ENCODE measurements around the gene ADAM8.
"Not testable (repeated sequence)": the region's sequence is repeated elsewhere in the genome, so short reads cannot be mapped to it uniquely, and the experiment has no call there.

Gene ADAM8

GRCh38 chr10:133229265-133230043 lies 47.2 kb downstream of the ADAM8 start:
- DNase-seq: no peak

- DNase-seq: no peak
Measured at GRCh38 chr10:133227256-133227655, 49.4 kb downstream of the ADAM8 start.

GRCh38 chr10:133226251-133226808 lies 50.3 kb downstream of the ADAM8 start:
- no peak for DNase-seq

- DNase-seq: no peak
Measured at GRCh38 chr10:133225707-133226191, 50.9 kb downstream of the ADAM8 start.

GRCh38 chr10:133224756-133225372 lies 51.8 kb downstream of the ADAM8 start:
- no peak for DNase-seq

GRCh38 chr10:133224076-133224475 lies 52.6 kb downstream of the ADAM8 start:
- no peak for DNase-seq

- not testable (repeated sequence) for DNase-seq
Measured at GRCh38 chr10:133221756-133222155, 54.9 kb downstream of the ADAM8 start.

- DNase-seq: no peak
Measured at GRCh38 chr10:133221331-133221730, 55.3 kb downstream of the ADAM8 start.

- no peak for DNase-seq
Measured at GRCh38 chr10:133219782-133220181, 56.9 kb downstream of the ADAM8 start.

- DNase-seq: no peak
Measured at GRCh38 chr10:133218891-133219290, 57.8 kb downstream of the ADAM8 start.

- DNase-seq: no peak
Measured at GRCh38 chr10:133217800-133218589, 58.7 kb downstream of the ADAM8 start.

- no peak for DNase-seq
Measured at GRCh38 chr10:133216776-133217175, 59.9 kb downstream of the ADAM8 start.

GRCh38 chr10:133215586-133215985 lies 61.1 kb downstream of the ADAM8 start:
- no peak for DNase-seq

GRCh38 chr10:133214468-133215410 lies 61.9 kb downstream of the ADAM8 start:
- DNase-seq: no peak

GRCh38 chr10:133213641-133214467 lies 62.8 kb downstream of the ADAM8 start:
- no peak for DNase-seq

GRCh38 chr10:133212853-133213494 lies 63.7 kb downstream of the ADAM8 start:
- no peak for DNase-seq
